Gastroesophageal sphincter (tissue), 4 donors: Measurements from ENCODE around the gene TCF7L2. TPM values are rescaled to one million over a fixed set of nuclear protein-coding genes. Genes with fewer than 3 reads are reported as not detected.

Experiments used
- ATAC-seq: fragments of 150-250 bp; one replicate; pipeline ENCODE4 v1.9.1; 2016; ENCODE audit warnings: mild to moderate bottlenecking, moderate library complexity
- H3K27ac ChIP-seq, 4 donors: fragments of 200-600 bp; sonication (generic) in 3 of 4; 1 replicate in 3 of 4; 2 replicates in 1 of 4; pipeline ENCODE4 v1.5.1; 2016 to 2019
- H3K27me3 ChIP-seq: fragments of 200-600 bp; sonication (generic); one replicate; pipeline ENCODE4 v1.5.1; 2019
- H3K36me3 ChIP-seq, 2 donors: fragments of 200-600 bp; sonication (generic); one replicate each; pipeline ENCODE4 v1.5.1; 2019; ENCODE audit warnings: control low read depth in 1 of 2
- H3K4me1 ChIP-seq, 3 donors: fragments of 200-600 bp; sonication (generic); 1 replicate in 2 of 3; 2 replicates in 1 of 3; pipeline ENCODE4 v1.5.1; 2016 to 2019; ENCODE audit warnings: control low read depth in 2 of 3
- H3K4me3 ChIP-seq, 2 donors: fragments of 200-600 bp; sonication (generic); one replicate each; pipeline ENCODE4 v1.5.1; 2019; ENCODE audit warnings: mild to moderate bottlenecking in 1 of 2, moderate library complexity in 1 of 2
- H3K9me3 ChIP-seq, 3 donors: fragments of 200-600 bp; sonication (generic); one replicate each; pipeline ENCODE4 v1.5.1; 2017 to 2019; ENCODE audit warnings: control low read depth in 2 of 3
- CTCF ChIP-seq, 4 experiments: fragments of 200-600 bp in 2 of 4; fragments of 450-650 bp in 2 of 4; sonication (generic) in 1 of 4; IDR thresholded peaks; one replicate each; pipeline ENCODE4 v1.5.1; 2017 to 2019; ENCODE audit warnings: antibody characterized with exemption in 4 of 4, mild to moderate bottlenecking in 2 of 4, moderate library complexity in 2 of 4
- EP300 ChIP-seq: sonication (generic); formaldehyde crosslinking; IDR thresholded peaks from one replicate; pipeline ENCODE4 v1.6.1; 2017; ENCODE audit warnings: antibody characterized with exemption, mild to moderate bottlenecking
- POLR2A ChIP-seq, 2 donors: fragments of 450-650 bp; IDR thresholded peaks; one replicate each; pipeline ENCODE4 v1.6.1; 2017; ENCODE audit warnings: antibody characterized with exemption in 2 of 2, mild to moderate bottlenecking in 2 of 2, moderate library complexity in 1 of 2
- POLR2AphosphoS5 ChIP-seq: sonication (generic); formaldehyde crosslinking; IDR thresholded peaks from one replicate; pipeline ENCODE4 v1.6.1; 2017; ENCODE audit warnings: antibody characterized with exemption
- WGBS, 2 donors: methylation state at CpG; one replicate each; pipeline ENCODE4 v1.1.5; 2018; ENCODE audit warnings: low coverage in 1 of 2; 5-methylcytosine and 5-hydroxymethylcytosine counted together
- total RNA-seq, 4 donors: library from RNA; depleted of rRNA; stranded (reverse); fragments of >200 nt; gene quantifications; one replicate each; pipeline ENCODE4 v1.1.0, GENCODE V29; 2016

Gene TCF7L2
- total RNA-seq, 4 donors from 2014 or later = 12.6 to 22.4 (median 20.2) TPM

GRCh38 chr10:113142601-113143362 is 192.7 kb downstream of the TCF7L2 start:
- 57 to 83% methylated on average over 9 to 13 of the region's 22 CpGs for WGBS, 2 donors
- Histone ChIP-seq H3K36me3 (peaks cover 0 to 69% of the 10 kb centered on the region in 2 donors), H3K4me3 (no peak overlapping the region), H3K27me3 (no peaks in the 10 kb centered on the region), H3K27ac (no peak overlapping the region), H3K9me3 (no peaks in the 10 kb centered on the region), H3K4me1 (peaks cover 0 to 21% (median 0%) of the 10 kb centered on the region in 3 donors)
- no peak for TF ChIP-seq POLR2AphosphoS5
- no peak for TF ChIP-seq EP300
- TF ChIP-seq CTCF (IDR thresholded peaks at IDR 0.05) = no peak
- no peak for TF ChIP-seq POLR2A (IDR thresholded peaks at IDR 0.05)
- no peak for ATAC-seq

- no peak overlapping the region for H3K27ac ChIP-seq
- H3K36me3 ChIP-seq = peaks cover 0 to 87% of the 10 kb centered on the region in 2 donors
- H3K9me3 ChIP-seq = no peaks in the 10 kb centered on the region
- TF ChIP-seq CTCF (IDR thresholded peaks at IDR 0.05) (no peak), EP300 (no peak), POLR2A (IDR thresholded peaks at IDR 0.05) (no peak), POLR2AphosphoS5 (no peak)
- no peak overlapping the region for H3K4me3 ChIP-seq
- 80 to 87% methylated on average over 5 of the region's 5 CpGs for WGBS, 2 donors
- H3K4me1 ChIP-seq = peaks cover 0 to 3% (median 0%) of the 10 kb centered on the region in 3 donors
- no peaks in the 10 kb centered on the region for H3K27me3 ChIP-seq
- no peak for ATAC-seq
Observed at GRCh38 chr10:113144576-113144975, 194.5 kb downstream of the TCF7L2 start.

GRCh38 chr10:113148071-113148825 is 198.2 kb downstream of the TCF7L2 start:
- ATAC-seq = no peak
- 84 to 94% methylated on average over 3 to 9 of the region's 11 CpGs for WGBS, 2 donors
- Histone ChIP-seq H3K4me3 (no peak overlapping the region), H3K4me1 (no peaks in the 10 kb centered on the region), H3K27me3 (no peaks in the 10 kb centered on the region), H3K27ac (no peak overlapping the region), H3K9me3 (no peaks in the 10 kb centered on the region), H3K36me3 (peaks cover 0 to 99% of the 10 kb centered on the region in 2 donors)
- TF ChIP-seq CTCF (IDR thresholded peaks at IDR 0.05) (no peak), EP300 (no peak), POLR2A (IDR thresholded peaks at IDR 0.05) (no peak), POLR2AphosphoS5 (no peak)

- ATAC-seq = no peak
- H3K4me1 ChIP-seq = no peaks in the 10 kb centered on the region
- WGBS, 2 donors = 66 to 93% methylated on average over 3 to 4 of the region's 4 CpGs
- TF ChIP-seq CTCF (IDR thresholded peaks at IDR 0.05) (no peak), POLR2AphosphoS5 (no peak), POLR2A (IDR thresholded peaks at IDR 0.05) (no peak), EP300 (no peak)
- no peaks in the 10 kb centered on the region for H3K9me3 ChIP-seq
- H3K27ac ChIP-seq = no peak overlapping the region
- no peak overlapping the region for H3K4me3 ChIP-seq
- H3K27me3 ChIP-seq = no peaks in the 10 kb centered on the region
- peaks cover 0 to 99% of the 10 kb centered on the region in 2 donors for H3K36me3 ChIP-seq
Observed at GRCh38 chr10:113148901-113149300, 198.9 kb downstream of the TCF7L2 start.
